HepG2 (cell line): ENCODE results near the gene LRFN2. TPM values are rescaled to one million over a fixed set of nuclear protein-coding genes. Genes with fewer than 3 reads are reported as not detected.

ENCODE experiments used
- ATAC-seq: fragments of 200-7000 bp; cut with Tn5 transposase; 3 replicates; pipeline ENCODE4 v1.9.1; 2020; ENCODE audit warnings: mild to moderate bottlenecking, moderate library complexity
- BruUV-seq: library from RNA; stranded (reverse); fragments of 400-500 nt; replicated peaks from 2 replicates; lab custom pipeline; 2021; lab: Mats Ljungman, UMichigan
- CTCF ChIA-PET: fragments of 300-600 bp; formaldehyde crosslinking; extraction: SDS; loops from one replicate; lab custom pipeline; 2021; ENCODE audit warnings: low total read pairs, inconsistent platforms, low intra/inter-chr PET ratio; lab: Yijun Ruan, JAX
- POLR2A ChIA-PET: fragments of 350-600 bp; sonication (Branson Sonifier 250); formaldehyde crosslinking; loops from one replicate; lab custom pipeline; 2020; ENCODE audit warnings: antibody characterized with exemption, inconsistent platforms; lab: Yijun Ruan, JAX
- DNase-seq: peaks from one replicate; pipeline ENCODE4 v3.0.0-alpha.2; 2015; ENCODE audit warnings: low spot score
- FAIRE-seq: peaks from 3 replicates; lab custom pipeline; 2011; peaks lifted over from hg19 to GRCh38; lab: Jason Lieb, UNC
- H2AFZ ChIP-seq: one replicate; pipeline ENCODE4 v1.6.1; 2011; ENCODE audit warnings: low read length, inconsistent platforms
- H3K27ac ChIP-seq: fragments of 300-600 bp; 3 replicates; pipeline ENCODE4 v1.8.0; 2011; ENCODE audit warnings: mixed run types, mild to moderate bottlenecking, mixed read lengths, low read length, inconsistent platforms; ENCODE audit not compliant: insufficient read depth; ENCODE audit errors: extremely low read length
- H3K27me3 ChIP-seq, 2 experiments: fragments of 200-600 bp in 1 of 2; 2 replicates in 1 of 2; 3 replicates in 1 of 2; pipeline versions ENCODE4 v1.6.0 to v1.8.0; 2011; ENCODE audit warnings: low read length in 2 of 2, mild to moderate bottlenecking in 2 of 2, moderate library complexity in 2 of 2, inconsistent platforms in 1 of 2; ENCODE audit not compliant: insufficient read depth in 2 of 2, control insufficient read depth in 1 of 2
- H3K36me3 ChIP-seq, 2 experiments: fragments of 200-600 bp in 1 of 2; replicated peaks in 1 of 2; 2 replicates in 1 of 2; 3 replicates in 1 of 2; pipeline versions ENCODE4 v1.5.1 to v1.8.0; 2011; ENCODE audit warnings: low read length in 2 of 2, inconsistent platforms in 1 of 2; ENCODE audit not compliant: insufficient read depth in 2 of 2, control insufficient read depth in 1 of 2
- H3K4me1 ChIP-seq: 2 replicates; pipeline ENCODE4 v1.5.1; 2012; ENCODE audit warnings: low read length, inconsistent platforms; ENCODE audit not compliant: insufficient read depth
- H3K4me2 ChIP-seq: 2 replicates; pipeline ENCODE4 v1.6.0; 2011; ENCODE audit warnings: low read depth, low read length, inconsistent platforms
- H3K4me3 ChIP-seq, 3 experiments: fragments of 200-600 bp in 1 of 3; sonication (generic), shearing (Covaris generic) in 1 of 3; replicated peaks in 1 of 3; 2 replicates each; pipeline ENCODE4 v1.5.1; 2011 to 2016; ENCODE audit warnings: low read length in 3 of 3, inconsistent platforms in 2 of 3, low read depth in 2 of 3, mild to moderate bottlenecking in 2 of 3, control low read depth in 1 of 3, mixed read lengths in 1 of 3; ENCODE audit not compliant: insufficient read depth in 1 of 3
- H3K79me2 ChIP-seq: one replicate; pipeline ENCODE4 v1.6.1; 2011; ENCODE audit warnings: low read length, inconsistent platforms; ENCODE audit not compliant: insufficient read depth
- H3K9ac ChIP-seq: 2 replicates; pipeline ENCODE4 v1.6.0; 2011; ENCODE audit warnings: mild to moderate bottlenecking, low read depth, low read length, inconsistent platforms; ENCODE audit not compliant: insufficient read depth
- H3K9me3 ChIP-seq: 2 replicates; pipeline ENCODE4 v1.5.1; 2012; ENCODE audit warnings: mild to moderate bottlenecking, low read length
- H4K20me1 ChIP-seq: 2 replicates; pipeline ENCODE4 v1.6.0; 2011; ENCODE audit warnings: inconsistent platforms, mild to moderate bottlenecking, low read length, moderate library complexity; ENCODE audit not compliant: insufficient read depth
- ARID4A ChIP-seq: sonication (generic); formaldehyde crosslinking; IDR thresholded peaks from 2 replicates; pipeline ENCODE4 v1.5.0; 2020; ENCODE audit warnings: mild to moderate bottlenecking, missing genetic modification reagents, borderline replicate concordance
- EZH2 ChIP-seq: conservative IDR thresholded peaks from 2 replicates; pipeline ENCODE4 v1.6.1; 2012; ENCODE audit warnings: mild to moderate bottlenecking, low read depth, low read length, moderate library complexity
- HOXA5 ChIP-seq: sonication (generic); formaldehyde crosslinking; IDR thresholded peaks from 2 replicates; pipeline ENCODE4 v1.4.0; 2020; ENCODE audit warnings: missing genetic modification reagents
- IKZF4 ChIP-seq: sonication (generic); formaldehyde crosslinking; IDR thresholded peaks from 2 replicates; pipeline ENCODE4 v1.5.1; 2020; ENCODE audit warnings: borderline replicate concordance, mild to moderate bottlenecking, low read depth, missing genetic modification reagents; ENCODE audit errors: not compliant biosample characterization
- KIAA2018 ChIP-seq: sonication (generic); formaldehyde crosslinking; IDR thresholded peaks from 2 replicates; pipeline ENCODE4 v1.5.0; 2020; ENCODE audit warnings: mild to moderate bottlenecking, missing genetic modification reagents, borderline replicate concordance
- NCOA1 ChIP-seq: sonication (generic); formaldehyde crosslinking; IDR thresholded peaks from 2 replicates; pipeline ENCODE4 v1.9.0; 2021; ENCODE audit warnings: missing genetic modification reagents
- RFXANK ChIP-seq: IDR thresholded peaks from 2 replicates; pipeline ENCODE4 v1.6.1; 2016
- ZNF124 ChIP-seq: sonication (generic); formaldehyde crosslinking; IDR thresholded peaks from 2 replicates; pipeline ENCODE4 v1.4.0; 2020; ENCODE audit warnings: missing genetic modification reagents
- ZNF446 ChIP-seq: sonication (generic); formaldehyde crosslinking; IDR thresholded peaks from 2 replicates; pipeline ENCODE4 v1.5.0; 2020; ENCODE audit warnings: mild to moderate bottlenecking, missing genetic modification reagents
- ZNF510 ChIP-seq: sonication (generic); formaldehyde crosslinking; IDR thresholded peaks from 2 replicates; pipeline ENCODE4 v1.4.0; 2020; ENCODE audit warnings: low read depth, mild to moderate bottlenecking, missing genetic modification reagents
- ZNF562 ChIP-seq: sonication (generic); formaldehyde crosslinking; IDR thresholded peaks from 2 replicates; pipeline ENCODE4 v1.8.0; 2022; ENCODE audit warnings: missing genetic modification reagents, borderline replicate concordance
- WGBS: methylation state at CpG from one replicate; pipeline ENCODE4 v1.1.6; 2017; ENCODE audit warnings: low lambda C conversion rate; 5-methylcytosine and 5-hydroxymethylcytosine counted together
- in situ Hi-C: cut with HindIII; loops from 2 replicates; pipeline ENCODE4 v1.10.0; 2017; ENCODE audit warnings: low pct_unique_long_range_greater_than_20kb; ENCODE audit not compliant: extremely low pct_ligation_motif_present
- intact Hi-C: fragments of 100-400 bp; cut with micrococcal nuclease; formaldehyde crosslinking; loops from one replicate; pipeline ENCODE4 v1.10.0; 2022; ENCODE audit not compliant: unreplicated experiment
- polyA plus RNA-seq, 8 experiments: library from polyadenylated mRNA; depleted of rRNA in 3 of 8; stranded (reverse) in 7 of 8; unstranded in 1 of 8; fragments of >200 nt; fragmentation: Illumina TruSeq in 4 of 8; extraction: Trizol in 4 of 8; gene quantifications; 2 replicates each; pipeline versions ENCODE4 v1.2.1 to v1.2.3, GENCODE V29; 2011 to 2016; ENCODE audit warnings: low read depth in 4 of 8, missing spikeins in 1 of 8, mixed read lengths in 1 of 8; ENCODE audit not compliant: insufficient read depth in 1 of 8
- total RNA-seq, 5 experiments: library from RNA; depleted of rRNA; stranded (reverse); fragments of >200 nt; fragmentation: Illumina TruSeq; extraction: Trizol; gene quantifications; 2 replicates each; pipeline ENCODE4 v1.2.3, GENCODE V29; 2016; ENCODE audit warnings: low read depth in 1 of 5

The LRFN2 gene
- total and polyA plus RNA-seq, 2 of the 13 experiments (the other 11 are each of a cell fraction or from before 2014, with no cell fraction given) = not detected

- TF ChIP-seq ARID4A (CRISPR knock-in tag) = no peak
Observed at GRCh38 chr6:40342723-40343122, 244.4 kb downstream of the LRFN2 start (continued).

- H3K9ac ChIP-seq = no peak overlapping the region
- H3K27ac ChIP-seq = no peak overlapping the region
- no peak overlapping the region for H2AFZ ChIP-seq
- no peaks in the 10 kb centered on the region for H3K79me2 ChIP-seq
- in situ Hi-C loops (loop anchor here (25.0 kb wide), 1 partner anchor 696 kb away; the partner anchor contains the start of genes TSPO2 and UNC5CL), intact Hi-C loops (no loop called here)
- peaks cover 0 to 1% of the 10 kb centered on the region in 2 experiments; a peak in 2 of 5 replicates for H3K27me3 ChIP-seq
- ATAC-seq (no peak), DNase-seq (no peak), FAIRE-seq (no peak)
- H3K36me3 ChIP-seq = no peaks in the 10 kb centered on the region
- POLR2A ChIA-PET = no interaction called here
- H3K4me2 ChIP-seq = no peak overlapping the region
- H4K20me1 ChIP-seq = no peaks in the 10 kb centered on the region
- 17% methylated on average over 1 of the region's 1 CpG for WGBS
- no peaks in the 10 kb centered on the region for H3K9me3 ChIP-seq
- CTCF ChIA-PET = no interaction called here
- no TSS peak for BruUV-seq
- no peak overlapping the region for H3K4me3 ChIP-seq
- H3K4me1 ChIP-seq = no peaks in the 10 kb centered on the region
- TF ChIP-seq NCOA1 (CRISPR knock-in tag) = no peak
- TF ChIP-seq ZNF446 (CRISPR knock-in tag) = no peak
- TF ChIP-seq ZNF124 (CRISPR knock-in tag) = no peak
- TF ChIP-seq ZNF510 (CRISPR knock-in tag) = no peak
- no peak for TF ChIP-seq ZNF562 (CRISPR knock-in tag)
- no peak for TF ChIP-seq EZH2
- no peak for TF ChIP-seq RFXANK (CRISPR knock-in tag)
- TF ChIP-seq HOXA5 (CRISPR knock-in tag) = no peak
- TF ChIP-seq IKZF4 = no peak
- no peak for TF ChIP-seq KIAA2018 (CRISPR knock-in tag)
Observed at GRCh38 chr6:40341726-40342125, 245.4 kb downstream of the LRFN2 start.
